Stromal cell of bone marrow (primary cell): ENCODE results near the gene PIM3.

ENCODE experiments used
- DNase-seq: peaks from one replicate; pipeline ENCODE4 v3.0.0-alpha.2; 2012; ENCODE audit warnings: low read depth

The PIM3 gene

DNA sequence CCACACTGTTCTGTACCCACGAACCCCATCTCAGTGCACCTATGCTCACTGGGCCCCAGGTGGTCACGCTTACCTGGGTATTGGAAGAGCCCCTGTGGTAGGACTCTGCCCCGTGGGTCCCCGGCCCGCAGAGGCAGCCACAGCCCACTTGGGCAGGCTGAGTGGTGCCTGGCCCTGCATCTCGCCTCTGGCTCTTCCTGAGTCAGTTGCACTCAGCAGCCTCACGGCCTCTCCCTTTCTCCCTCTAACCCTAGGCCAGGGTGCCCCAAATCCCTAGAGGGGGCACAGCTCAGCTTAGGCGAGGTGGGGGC lies 32.4 kb upstream of the PIM3 start:
- no peak for DNase-seq

DNA sequence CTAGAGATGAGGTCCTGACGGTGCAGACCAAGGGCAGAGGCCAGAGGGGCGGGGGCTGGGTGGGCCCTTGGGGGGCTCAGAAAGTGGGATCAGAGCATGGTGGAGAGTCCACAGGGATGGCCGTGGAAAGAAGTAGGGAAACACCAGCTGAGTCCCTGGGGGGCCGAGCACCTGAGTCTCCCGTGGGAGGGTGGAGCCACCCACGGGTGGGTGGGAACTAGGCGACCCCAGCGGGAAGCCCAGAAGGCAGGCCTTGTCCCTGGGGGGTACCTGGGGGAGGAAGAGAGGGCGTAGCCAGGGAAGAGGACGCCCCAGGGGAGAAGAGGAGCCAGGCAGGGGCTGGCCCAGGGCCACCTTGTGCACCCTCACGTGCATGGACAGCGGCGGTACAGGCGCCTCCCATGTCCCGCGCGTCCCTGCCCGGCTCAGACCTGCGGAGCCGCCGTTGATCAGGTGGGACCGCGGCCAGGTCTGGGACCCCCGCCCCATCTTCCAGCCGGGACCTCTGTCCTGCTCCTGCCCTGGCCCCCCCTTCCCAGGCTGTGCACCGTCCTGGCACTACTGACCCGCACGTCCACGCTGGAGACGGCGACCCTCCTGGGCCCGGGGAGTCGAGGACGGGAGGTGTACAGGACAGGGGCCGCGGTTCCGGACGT lies 31.9 kb upstream of the PIM3 start:
- DNase-seq, result no peak

DNA sequence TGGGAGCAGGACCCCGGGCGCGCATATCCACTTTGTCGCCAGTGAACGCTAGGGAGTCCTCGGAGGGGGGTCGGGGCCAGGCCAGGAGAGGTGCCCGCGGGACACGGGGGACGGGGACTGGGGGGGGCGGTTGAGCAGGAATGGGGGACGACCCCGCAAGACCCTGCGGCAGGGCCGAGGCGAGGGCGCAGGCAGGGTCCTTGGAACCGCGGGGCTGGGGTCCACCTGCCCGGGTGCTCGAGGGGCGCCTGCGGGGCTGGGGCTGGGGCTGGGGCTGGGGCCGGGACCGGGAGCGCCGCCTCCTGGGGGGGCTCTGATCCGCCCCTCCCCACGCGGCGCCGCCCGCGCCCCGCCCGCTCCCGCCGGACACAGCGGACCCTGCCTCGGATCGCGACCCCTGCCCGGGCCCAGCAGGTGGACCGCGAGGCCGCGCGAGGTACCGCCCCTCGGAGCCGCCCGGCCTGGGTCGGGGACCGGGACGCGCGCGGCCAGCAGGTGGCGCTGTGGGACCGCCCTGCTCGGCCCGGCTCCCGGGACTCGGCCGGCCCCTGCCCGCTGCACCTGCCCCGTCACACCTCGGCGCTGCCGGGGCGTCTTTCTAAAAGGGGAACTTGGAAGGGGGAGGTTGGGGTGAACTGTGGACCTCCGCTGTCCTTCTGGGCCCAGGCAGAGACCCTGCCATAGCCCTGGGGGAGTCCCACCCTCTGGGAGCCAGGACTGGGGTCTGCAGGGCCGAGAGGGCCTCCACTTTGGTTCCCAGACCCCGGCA lies 31.2 kb upstream of the PIM3 start:
- no peak for DNase-seq

DNA sequence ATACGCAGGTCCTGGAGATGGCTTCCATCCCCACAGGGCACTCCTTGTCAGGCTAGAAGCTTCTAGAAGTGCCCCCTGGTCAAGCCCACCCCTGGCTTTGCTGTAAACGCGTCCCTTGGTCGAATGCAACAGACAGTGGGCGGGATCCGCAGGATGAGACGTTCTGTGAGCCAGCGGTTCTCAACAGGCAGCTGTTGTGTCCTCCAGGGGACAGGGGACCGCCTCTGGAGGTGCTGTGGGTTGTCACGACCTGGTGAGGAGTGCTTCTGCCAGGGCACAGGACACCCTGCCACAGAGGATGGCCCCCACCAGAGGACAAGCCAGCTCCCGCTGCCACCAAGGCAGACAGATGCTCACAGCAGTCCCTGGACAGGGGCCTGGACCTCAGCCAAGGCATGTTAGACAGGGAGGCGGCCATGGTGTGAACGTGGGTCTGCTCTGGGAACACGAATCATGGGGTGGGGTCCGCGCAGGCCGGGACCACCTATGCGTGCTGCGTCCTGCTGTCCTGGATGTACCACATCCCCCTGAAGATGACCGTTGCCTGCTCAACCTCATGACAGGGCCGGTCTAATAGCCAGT lies 30.5 kb upstream of the PIM3 start:
- no peak for DNase-seq

DNA sequence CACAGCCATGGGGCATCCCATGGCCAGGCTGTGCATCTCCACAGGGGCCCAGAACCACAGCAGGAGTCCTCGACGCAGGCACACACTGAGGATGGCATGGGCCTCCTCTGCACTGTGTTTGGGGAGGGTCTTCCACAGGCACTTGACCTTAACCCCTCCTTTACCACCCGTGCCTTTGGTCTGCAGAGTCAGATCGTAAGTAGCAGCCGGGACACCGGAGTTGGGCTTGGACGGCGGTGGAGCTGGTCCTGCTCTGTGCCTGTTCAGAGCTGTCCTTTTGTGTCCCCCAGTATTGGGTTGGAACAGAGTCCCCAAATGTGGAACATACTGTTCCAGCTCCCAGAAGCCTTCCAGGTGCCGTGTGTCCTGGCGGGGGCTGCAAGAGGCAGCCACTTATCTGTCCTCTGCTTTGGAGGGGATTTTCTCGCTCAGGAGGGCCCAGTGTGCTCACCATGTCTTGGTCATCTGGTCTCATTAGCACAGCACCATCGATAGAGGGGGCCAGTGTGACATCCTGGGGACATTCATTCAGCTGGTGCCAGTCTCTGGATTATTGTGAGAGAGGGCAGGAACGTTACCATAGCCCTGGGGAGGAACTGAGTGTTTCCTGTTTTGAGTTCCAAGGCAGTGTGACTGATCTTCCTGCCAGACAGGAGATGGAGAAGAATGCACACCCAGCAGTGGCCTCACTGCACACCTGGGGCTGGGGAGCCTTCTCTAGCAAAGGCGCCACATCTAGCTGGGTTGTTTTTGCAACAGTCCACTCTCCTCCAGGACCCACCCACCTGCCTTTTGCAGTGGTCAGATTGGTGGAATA lies 29.8 kb upstream of the PIM3 start:
- peak; percentile 33 for DNase-seq

DNA sequence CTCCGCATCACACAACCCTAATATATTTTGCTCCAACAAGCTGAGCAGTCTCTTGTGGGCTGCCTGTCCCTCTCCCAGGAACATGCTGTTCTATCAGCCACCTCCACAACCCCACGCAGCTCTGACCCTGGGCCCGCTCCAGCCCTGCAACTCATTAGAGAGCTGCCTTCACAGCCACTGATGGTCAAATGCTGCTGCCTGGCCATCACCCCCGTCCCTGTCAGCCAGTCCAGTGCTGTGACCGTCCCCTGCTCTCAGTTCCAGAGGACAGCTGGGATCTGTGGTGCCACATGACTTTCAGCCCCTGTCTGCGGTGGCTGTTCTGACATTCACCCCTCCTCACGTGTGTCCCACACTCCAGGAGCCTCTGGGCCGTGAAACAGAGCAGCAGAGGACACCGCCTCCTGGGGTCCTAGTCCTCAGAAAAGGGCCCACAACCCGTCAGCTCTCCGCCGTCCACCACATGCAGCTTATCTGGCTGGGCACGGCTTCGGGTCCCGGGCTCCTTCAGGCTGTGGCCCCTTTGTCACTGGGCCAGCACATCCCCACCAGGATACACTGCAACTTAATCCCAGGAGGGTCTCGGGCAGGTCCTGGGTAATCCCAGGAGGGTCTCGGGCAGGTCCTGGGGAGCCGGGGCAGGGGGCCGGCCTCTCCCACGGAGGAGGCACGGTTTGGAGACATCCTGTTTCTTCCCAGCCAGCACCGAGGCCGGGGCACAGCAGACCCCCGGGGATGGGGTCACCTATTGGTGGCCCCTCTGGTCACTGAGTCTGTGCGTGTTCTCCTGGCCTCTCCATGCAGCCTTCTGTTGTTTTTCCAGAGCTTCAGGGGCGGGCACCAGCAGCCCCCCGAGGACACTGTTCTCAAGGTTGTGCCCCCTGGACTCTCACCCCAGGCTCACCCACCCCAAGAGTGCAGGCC lies 27.1 kb upstream of the PIM3 start:
- DNase-seq, result no peak

DNA sequence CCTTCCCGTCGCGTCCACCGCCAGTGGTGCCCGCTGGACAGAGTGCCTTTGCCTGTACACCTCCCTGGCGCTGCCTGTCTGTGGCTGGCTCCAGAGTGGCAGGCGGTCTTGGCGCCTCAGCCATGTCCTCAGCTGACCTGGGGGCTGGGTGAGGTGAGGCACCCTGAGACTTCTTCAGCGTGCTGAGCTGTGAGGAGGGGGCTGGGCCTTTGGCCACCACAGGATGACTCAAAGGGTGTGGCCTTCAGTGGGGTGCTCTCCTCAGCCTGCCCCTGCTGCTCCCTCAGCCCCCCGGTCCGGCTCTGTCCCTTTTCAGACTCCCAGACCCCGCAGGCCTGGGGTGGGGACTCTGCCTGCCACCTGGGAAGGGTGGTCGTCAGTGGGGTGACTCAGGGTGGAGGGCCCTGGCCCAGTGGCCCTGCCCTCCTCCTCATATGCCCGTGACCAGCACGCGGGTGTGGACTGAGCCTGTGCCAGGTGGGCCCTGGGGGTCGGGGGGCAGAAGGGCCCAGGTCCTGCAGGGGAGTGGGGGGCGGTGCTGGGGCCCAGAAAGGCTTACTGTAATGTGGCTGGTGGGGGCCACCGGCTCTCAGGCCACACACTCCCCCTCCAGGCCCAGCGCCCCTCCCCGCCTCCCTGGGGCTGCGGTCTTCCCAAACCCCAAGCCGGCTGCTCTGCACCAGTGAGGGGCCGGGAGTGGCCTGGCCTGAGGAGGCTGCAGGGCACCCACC lies 26.2 kb upstream of the PIM3 start:
- DNase-seq, result no peak

DNA sequence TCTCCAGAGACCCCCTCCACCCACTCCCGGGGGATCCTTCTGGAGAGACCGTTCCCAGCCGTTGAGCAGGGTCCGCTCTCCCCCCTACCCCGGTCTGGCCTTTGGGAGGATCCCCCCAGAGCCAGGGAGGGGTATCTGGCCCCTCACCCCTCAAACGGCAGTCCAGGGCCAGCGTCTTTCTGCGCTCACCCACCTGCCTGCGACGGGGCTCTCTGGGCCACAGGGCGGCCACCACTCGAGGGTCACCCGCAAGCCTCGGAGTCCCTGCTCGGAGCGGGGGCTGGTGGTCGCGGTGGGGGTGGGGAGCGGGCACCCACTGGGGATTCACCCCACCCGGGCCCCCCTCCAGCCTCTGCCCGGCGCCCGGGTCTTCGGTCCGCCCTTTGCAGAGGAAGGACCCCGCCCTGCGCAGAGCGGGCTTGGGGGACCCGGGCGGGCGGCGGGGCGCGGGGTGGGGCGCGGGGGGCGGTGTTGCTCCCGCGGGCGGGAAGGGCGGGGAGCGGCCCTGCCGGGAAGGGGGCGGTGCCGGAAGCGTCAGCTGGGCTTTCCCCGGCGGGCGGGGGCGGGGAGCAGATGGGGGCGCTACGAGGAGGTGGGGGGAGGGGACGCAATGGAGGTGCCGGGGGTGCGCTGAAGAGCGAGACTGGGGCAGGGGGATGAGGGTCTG lies 25.5 kb upstream of the PIM3 start:
- no peak for DNase-seq

DNA sequence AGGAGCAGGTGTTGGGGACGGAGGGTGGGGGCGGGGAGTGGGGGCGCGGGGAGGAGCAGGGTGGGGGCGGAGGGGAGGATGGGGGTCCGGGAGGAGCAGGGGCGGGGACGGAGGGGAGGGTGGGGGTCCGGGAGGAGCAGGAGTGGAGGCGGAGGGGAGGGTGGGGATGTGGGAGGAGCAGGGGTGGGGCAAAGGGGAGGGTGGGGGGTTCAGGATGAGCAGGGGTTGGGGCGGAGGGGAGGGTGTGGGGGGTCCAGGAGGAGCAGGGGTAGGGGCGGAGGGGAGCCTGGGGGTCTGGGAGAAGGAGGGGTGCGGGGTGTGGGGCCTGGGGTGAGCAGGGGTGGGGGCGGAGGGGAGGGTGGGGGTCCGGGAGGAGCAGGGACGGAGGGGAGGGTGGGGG lies 25.0 kb upstream of the PIM3 start:
- DNase-seq, result no peak

DNA sequence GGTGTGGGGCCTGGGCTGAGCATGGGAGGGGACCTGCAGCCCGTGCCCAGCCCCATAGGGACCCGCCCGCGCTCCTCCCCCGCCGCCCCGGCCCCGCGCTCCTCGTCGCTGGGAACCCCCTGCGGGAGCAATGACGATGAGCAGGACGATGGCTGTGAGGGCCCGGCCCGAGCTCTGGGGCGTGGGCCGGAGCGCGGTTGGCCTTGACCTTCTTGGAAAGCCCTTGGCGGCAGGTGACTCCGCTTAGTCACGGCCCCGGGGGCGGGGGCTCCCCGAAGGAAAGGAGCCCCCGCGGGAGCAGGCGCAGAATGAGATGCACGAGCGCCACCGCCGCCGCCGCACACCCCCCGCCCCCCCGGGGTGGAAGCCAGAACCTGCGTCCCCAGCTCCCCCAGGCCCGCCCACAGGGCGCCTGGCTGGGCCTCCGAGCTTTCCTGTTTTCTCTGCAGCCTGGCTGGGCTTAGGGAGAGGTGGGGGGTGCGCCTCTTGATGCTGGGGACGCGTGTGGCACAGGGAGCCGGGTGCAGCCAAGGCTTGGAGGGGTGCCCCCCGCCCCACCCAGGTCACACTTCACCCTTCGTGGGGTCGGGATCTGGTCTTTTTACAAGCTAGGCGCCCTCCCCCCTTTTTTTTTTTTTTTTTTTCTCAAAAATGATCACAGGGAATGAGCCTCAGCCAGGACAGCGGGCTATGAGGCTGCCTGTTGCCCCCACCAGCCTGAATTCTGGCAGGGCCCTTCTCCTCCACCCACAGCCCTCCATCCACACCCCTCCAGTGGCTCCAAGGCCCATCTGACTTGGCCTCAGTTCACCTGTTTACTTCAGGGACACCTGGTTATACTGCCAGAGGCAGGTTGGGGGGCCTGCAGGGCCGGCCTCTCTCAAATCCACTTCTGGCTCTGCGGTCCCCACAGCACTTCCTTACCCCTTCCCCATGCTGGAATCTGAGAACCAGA lies 24.3 kb upstream of the PIM3 start:
- DNase-seq, result peak; percentile 72

DNA sequence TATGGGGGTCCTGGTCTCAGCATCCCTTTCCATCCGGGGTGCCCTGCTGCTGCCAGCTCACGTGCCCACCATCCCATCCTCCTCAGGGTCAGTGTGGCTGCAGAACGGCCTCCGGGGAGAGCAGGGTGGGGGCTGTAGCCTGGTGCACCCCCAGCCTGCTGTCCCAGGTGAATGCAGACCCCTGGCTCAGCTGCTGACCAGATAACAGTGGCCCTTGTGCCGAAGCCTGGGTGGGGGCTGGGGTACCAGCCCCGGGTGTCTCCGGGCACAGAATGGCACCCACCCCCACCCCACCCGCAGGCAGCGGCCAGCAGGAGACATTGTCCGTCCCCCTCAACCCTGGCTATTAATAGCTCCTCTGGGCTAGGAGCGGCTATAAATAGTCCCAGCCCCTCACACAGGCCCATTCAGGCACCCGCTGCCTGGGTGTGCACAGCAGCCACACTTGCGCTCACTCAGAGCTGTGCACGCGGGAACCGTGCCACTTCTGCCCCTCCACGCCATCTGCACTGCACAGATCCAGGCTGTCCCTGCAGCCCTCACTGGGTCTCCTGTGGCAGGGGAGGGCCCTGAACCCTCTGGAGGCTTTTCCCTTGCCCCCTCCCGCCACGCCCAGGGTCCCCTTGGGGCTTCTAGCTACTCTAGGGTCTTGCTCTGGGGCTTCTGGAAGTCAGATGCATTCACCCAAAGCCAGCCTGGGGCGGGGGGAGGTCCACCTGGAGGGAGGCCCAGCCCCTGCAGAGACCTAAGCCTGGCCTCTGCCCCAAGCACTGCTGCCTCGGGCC lies 23.4 kb upstream of the PIM3 start:
- DNase-seq, result no peak

DNA sequence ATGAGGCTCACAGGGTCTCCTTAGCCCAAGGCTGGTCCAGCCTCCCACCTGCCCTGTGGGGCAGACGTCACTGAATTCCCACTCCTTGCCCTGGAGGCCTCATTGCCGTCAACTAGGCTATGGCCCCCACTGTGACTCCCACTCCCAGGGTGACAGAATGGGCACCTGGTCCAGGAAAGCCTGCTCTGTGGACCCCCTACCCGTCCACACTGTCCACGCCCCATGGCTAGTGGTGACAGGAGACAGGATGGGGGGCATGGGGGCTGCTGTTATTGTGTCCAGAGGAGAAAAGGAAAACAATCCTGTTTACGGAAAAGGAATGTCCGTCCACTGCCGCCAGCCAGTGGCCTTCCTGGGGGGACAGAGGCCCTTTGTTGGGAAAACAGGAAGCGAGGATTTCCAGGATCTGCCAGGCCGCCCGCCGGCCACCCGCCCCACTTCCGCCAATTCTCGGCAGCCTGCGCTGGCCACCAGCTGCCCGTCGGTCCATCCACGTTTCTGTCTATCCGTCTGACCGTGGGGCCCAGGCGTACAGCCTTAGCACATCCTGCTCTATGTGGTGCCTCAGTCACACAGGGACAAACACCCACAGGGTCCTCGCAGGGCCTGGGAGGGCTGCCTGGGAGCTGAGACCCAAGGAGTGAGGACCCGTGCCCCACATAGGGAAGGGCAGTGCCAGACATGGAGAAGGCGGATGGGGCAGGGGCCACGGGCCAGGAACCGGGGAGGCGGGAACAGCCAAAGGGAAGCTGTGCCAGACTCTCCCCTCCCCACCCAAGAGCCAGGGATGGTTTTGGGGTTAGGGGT lies 22.6 kb upstream of the PIM3 start:
- no peak for DNase-seq

DNA sequence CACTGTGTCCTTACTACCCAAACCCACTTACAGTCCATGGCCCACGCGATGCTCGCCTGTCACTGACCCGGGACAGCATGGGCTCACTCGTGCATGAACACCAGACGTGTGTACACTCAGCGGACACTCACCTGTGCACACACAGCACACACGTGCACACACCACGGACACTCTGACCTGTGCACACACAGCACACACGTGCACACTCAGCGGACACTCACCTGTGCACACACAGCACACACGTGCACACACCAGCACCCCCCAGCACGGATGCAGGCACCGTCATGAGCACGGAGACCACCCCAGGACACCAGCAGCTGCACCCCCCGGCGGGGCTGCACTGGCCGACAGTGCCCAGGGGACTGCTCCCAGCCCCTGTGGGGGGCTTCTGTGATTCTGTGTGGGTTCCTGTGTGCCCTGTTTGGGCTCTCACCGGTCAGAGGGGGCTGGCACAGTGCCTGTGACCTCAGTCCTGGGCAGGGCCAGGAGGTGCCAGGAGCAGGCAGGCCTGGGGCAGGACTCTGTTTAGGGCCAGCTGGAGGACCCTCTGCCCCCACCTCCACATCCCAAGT lies 21.9 kb upstream of the PIM3 start:
- no peak for DNase-seq

DNA sequence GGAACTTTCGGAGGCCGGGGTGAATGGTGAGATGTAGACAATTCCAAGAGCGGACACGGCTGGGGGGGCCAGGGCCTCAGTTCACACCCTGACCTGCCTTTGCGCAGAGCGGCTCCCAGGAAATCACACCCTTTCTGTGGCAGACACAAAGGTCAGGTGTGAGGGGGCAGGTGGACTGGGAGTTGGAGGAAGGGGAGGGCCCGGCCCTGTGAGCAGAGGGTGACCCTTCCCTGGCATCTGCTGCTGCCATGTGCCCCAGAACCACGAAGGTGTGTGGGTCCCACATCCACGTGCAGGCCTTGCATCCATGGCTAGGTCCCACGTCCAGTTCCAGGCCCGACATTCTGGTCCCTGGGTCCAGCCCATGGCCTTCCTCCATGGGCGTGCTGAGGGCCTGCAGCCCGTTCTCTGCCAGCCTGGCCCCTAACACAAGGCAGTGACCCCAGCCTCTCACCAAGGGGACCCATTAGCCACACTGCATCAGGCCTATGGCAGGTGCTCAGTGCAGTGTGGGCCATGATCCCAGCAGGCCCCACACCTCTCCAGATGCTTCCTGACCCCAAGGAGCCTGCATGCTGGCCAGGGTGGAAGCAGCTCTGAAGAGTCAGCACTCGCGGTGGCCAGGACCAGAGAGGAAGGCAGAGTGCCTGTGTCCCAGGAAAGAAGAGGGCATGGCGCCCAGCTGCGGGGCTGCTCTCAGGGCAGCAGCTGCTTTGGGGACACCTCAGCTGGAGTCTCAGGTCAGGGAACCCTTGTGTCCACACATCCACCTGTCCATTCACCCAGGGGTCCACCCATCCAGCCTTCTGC lies 18.9 kb upstream of the PIM3 start:
- no peak for DNase-seq

DNA sequence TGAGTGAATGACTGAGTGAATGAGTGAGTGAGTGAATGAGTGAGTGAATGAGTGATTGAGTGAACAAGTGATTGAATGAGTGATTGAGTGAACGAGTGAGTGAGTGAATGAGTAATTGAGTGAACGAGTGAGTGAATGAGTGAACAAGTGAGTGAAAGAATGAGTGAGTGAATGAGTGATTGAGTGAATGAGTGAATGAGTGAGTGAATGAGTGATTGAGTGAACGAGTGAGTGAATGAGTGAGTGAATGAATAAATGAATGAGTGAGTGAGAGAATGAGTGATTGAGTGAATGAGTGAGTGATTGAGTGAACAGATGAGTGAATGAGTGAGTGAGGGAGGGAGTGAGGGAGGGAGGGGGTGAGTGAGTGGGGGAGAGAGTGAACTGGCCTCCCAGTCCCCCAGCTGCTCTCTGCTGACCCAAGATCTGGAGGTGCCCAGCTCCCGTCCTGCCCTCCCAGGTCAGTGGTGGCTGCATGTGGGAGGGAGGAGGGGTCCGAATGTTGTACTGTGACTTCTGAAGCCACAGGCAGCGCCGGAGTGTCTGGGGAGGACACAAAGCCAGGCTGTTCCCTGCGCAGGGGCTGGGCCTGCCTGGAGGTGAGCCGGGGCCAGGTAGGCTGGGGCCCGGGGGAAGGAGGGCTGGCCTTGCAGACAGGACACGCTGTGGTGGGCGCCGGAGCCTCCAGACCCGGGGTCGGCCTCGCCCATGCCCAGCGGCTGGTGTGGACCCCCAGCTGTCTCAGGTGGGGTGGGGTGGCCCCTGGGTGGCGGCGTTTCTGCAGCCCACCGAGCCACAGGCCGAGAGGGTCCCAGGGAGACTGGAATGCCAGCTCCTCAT lies 17.8 kb upstream of the PIM3 start:
- DNase-seq, result no peak

DNA sequence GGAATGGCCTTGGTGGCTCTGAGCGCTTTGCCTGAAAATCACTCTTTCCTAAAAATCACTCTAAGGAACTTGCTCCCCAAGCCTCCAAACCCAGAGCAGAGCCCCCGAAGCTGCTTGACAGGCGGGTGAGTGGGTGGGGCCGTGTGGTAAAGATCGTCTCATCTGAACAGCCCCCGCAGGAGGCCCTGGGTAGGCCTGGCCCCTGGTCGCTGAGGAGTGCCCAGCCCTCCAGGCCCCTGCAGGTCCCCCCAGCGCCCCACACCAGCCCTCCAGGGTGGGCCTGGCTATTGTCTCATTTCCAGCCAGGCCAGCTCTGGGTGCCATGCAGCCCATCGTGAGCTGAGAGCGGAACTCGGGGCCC lies 17.2 kb upstream of the PIM3 start:
- DNase-seq, result no peak
